Adrenal gland (tissue), 12 donors: ENCODE data around the gene MORN5. TPM values are rescaled to one million over a fixed set of nuclear protein-coding genes. Genes with fewer than 3 reads are reported as not detected.

Experiments
- DNase-seq, 7 donors: peaks; one replicate each; pipeline ENCODE4 v3.0.0-alpha.2; 2019 to 2020
- H3K27ac ChIP-seq, 5 donors: fragments of 200-600 bp; sonication (generic) in 4 of 5; 1 replicate in 3 of 5; 2 replicates in 2 of 5; pipeline versions ENCODE4 v1.5.1 to v1.8.0; 2016 to 2020; ENCODE audit warnings: mild to moderate bottlenecking in 1 of 5
- H3K27me3 ChIP-seq: fragments of 200-600 bp; 2 replicates; pipeline ENCODE4 v1.8.0; 2021
- H3K36me3 ChIP-seq, 2 donors: fragments of 200-600 bp; replicated peaks in 1 of 2; 1 replicate in 1 of 2; 2 replicates in 1 of 2; pipeline versions ENCODE4 v1.5.1 to v1.8.0; 2018 to 2022
- H3K4me1 ChIP-seq, 2 donors: fragments of 200-600 bp; replicated peaks in 1 of 2; 1 replicate in 1 of 2; 2 replicates in 1 of 2; pipeline versions ENCODE4 v1.5.1 to v1.8.0; 2018 to 2021
- H3K4me3 ChIP-seq, 4 donors: fragments of 200-600 bp; sonication (generic) in 3 of 4; one replicate each; pipeline ENCODE4 v1.5.1; 2016 to 2018
- H3K9me3 ChIP-seq, 3 donors: fragments of 200-600 bp; sonication (generic) in 1 of 3; replicated peaks in 1 of 3; 1 replicate in 2 of 3; 2 replicates in 1 of 3; pipeline versions ENCODE4 v1.5.1 to v1.8.0; 2016 to 2021
- CTCF ChIP-seq, 6 experiments: fragments of 450-650 bp in 4 of 6; fragments of 200-600 bp in 2 of 6; sonication (generic) in 1 of 6; IDR thresholded peaks; 1 replicate in 5 of 6; 2 replicates in 1 of 6; pipeline versions ENCODE4 v1.5.1 to v1.8.0; 2016 to 2021; ENCODE audit warnings: antibody characterized with exemption in 6 of 6, mild to moderate bottlenecking in 2 of 6, moderate library complexity in 1 of 6
- POLR2A ChIP-seq, 2 donors: fragments of 450-650 bp; IDR thresholded peaks; one replicate each; pipeline ENCODE4 v1.6.1; 2017; ENCODE audit warnings: antibody characterized with exemption in 2 of 2, mild to moderate bottlenecking in 2 of 2, moderate library complexity in 1 of 2
- WGBS, 4 donors: extraction: QIAGEN DNeasy Blood & Tissue Kit in 2 of 4; methylation state at CpG; one replicate each; pipeline versions ENCODE4 v1.1.5 to v1.1.7; 2013 to 2017; 5-methylcytosine and 5-hydroxymethylcytosine counted together
- intact Hi-C, 2 donors: fragments of 100-400 bp; cut with DNase I; formaldehyde crosslinking; loops; one replicate each; pipeline versions ENCODE4 v1.14.1 to v1.15.0; 2022 to 2023
- polyA plus RNA-seq, 3 donors: library from polyadenylated mRNA; stranded (reverse); fragments of 200-250 nt in 2 of 3; fragments of 350-450 nt in 1 of 3; fragmentation: Illumina TruSeq in 1 of 3; extraction: RNeasy Lipid Tissue Mini Kit (QIAGEN cat#74804) in 1 of 3; gene quantifications; one replicate each; pipeline ENCODE4 v1.2.3, GENCODE V29; 2013 to 2014
- total RNA-seq, 9 donors: library from RNA; depleted of rRNA in 4 of 9; stranded (reverse); fragments of >200 nt in 4 of 9; fragments of 120-200 nt in 1 of 9; fragmentation: NEBNext Ultra II Directional in 1 of 9; extraction: Animal tissue kit (Norgen Biotek cat#: 25700) in 1 of 9; gene quantifications; one replicate each; pipeline versions ENCODE4 v1.1.0 to v1.2.4, GENCODE V29; 2013 to 2023
- donor health status: healthy with polysubstance abuse.
- donor health status: Bipolar disorder and iron deficiency.
- donor health status: DM: yes; HTN: yes; CAD: no.
- donor health status: DM: no; HTN: no; CAD: no.
- donor health status: DM: no; HTN: no; CAD: no.
- donor health status: DM: yes; HTN: yes; CAD: no.

The MORN5 gene
- total and polyA plus RNA-seq, 12 donors = 0.78 to 1.7 (median 0.80) TPM; not detected in 8

- H3K27ac ChIP-seq = no peak overlapping the region
- no peaks in the 10 kb centered on the region for H3K4me1 ChIP-seq
- intact Hi-C loops = no loop called here
- H3K9me3 ChIP-seq = no peaks in the 10 kb centered on the region
- DNase-seq = no peak
- no peak overlapping the region for H3K4me3 ChIP-seq
- WGBS, 4 donors = 50 to 84% (median 82%) methylated on average over 2 to 8 of the region's 8 CpGs
- H3K27me3 ChIP-seq = peaks cover 4% of the 10 kb centered on the region
- no peak for TF ChIP-seq CTCF (IDR thresholded peaks at IDR 0.05)
- no peaks in the 10 kb centered on the region for H3K36me3 ChIP-seq
Observed at GRCh38 chr9:122205176-122205575, 45.5 kb downstream of the MORN5 start.

DNA sequence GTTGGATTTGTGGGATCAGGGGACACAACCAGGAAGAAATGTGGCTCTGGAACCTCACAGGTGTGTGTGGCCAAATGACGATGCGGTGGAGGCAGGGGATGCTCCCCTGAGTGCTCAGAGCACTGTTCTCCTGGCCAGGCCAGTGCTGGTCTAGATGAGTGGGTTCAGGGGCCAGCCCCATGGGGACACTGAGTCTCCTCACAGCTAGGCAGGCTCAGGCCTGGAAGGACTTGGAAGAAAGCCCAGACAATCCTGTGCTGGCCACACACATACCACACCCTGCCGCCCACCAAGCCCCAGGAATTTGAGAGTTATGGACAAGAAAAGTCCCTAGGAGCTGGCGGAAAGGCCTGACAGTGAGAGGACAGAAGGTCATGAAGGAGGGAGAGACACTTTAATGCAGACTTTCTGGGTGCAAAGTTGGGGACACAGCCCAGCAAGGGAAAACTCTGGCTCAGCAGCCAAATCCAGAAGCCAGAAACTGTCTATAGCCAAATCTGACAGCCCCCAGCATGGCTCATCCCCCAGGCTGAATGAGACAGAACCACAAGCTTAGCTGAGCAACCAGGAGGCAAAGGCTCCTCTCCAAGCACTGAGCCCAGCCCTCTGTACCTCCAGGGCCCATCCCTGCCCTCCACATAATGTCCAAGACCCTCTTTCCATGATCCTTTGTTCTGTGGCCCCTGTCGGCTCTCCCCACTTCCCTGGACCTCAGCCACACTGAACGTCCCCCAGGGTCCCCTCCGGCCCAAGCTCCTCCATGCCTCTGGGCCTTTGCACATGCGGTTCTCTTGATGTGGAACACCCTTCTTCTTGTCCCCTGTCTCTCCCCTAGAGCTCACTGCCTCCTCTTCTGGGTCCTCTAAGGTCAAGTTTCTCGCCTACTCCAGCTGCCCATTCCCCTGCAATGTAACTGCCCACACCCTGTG lies 46.7 kb downstream of the MORN5 start:
- DNase-seq = no peak
- Histone ChIP-seq H3K4me3 (no peak overlapping the region), H3K27me3 (peaks cover 10% of the 10 kb centered on the region), H3K27ac (no peak overlapping the region), H3K9me3 (no peaks in the 10 kb centered on the region), H3K4me1 (no peaks in the 10 kb centered on the region), H3K36me3 (no peaks in the 10 kb centered on the region)
- TF ChIP-seq CTCF (IDR thresholded peaks at IDR 0.05) (no peak), POLR2A (IDR thresholded peaks at IDR 0.05) (no peak)
- intact Hi-C loops = no loop called here
- WGBS, 4 donors = 75 to 88% (median 84%) methylated on average over 9 of the region's 9 CpGs

- 72 to 81% (median 77%) methylated on average over 8 to 9 of the region's 9 CpGs for WGBS, 4 donors
Observed at GRCh38 chr9:122207096-122207495, 47.4 kb downstream of the MORN5 start.

DNA sequence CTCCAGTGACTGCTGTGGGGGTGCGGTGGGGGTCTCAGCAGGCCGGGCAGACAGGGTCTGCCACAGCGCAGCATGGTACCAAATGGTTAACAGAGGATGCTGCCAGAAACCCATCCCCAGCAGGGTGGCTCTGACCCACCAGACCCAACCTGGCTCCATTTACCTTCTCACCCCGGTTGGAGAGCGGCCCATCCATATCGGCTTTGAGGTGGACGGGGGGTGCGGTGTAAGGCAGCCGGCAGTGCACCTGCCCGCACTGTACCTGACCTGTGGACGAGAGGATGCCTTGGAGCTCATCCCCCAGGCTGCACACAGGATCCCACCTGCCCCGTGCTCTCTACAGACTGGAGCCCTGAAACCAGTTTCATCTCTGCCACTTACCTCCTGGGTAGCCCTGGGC lies 49.7 kb downstream of the MORN5 start:
- peaks cover 11 to 13% of the 10 kb centered on the region in 2 donors for H3K4me1 ChIP-seq
- WGBS, 4 donors = 88 to 94% (median 93%) methylated on average over 7 to 12 of the region's 12 CpGs
- intact Hi-C loops = no loop called here
- DNase-seq = no peak
- H3K27me3 ChIP-seq = peaks cover 25% of the 10 kb centered on the region
- H3K36me3 ChIP-seq = no peaks in the 10 kb centered on the region
- H3K4me3 ChIP-seq = no peak overlapping the region
- H3K9me3 ChIP-seq = no peaks in the 10 kb centered on the region
- TF ChIP-seq POLR2A (IDR thresholded peaks at IDR 0.05) (no peak), CTCF (IDR thresholded peaks at IDR 0.05) (no peak)
- no peak overlapping the region for H3K27ac ChIP-seq

More at GRCh38 chr9:122207096-122207495, 47.4 kb downstream of the MORN5 start:
- intact Hi-C loops = no loop called here
- no peaks in the 10 kb centered on the region for H3K36me3 ChIP-seq
- H3K27ac ChIP-seq = no peak overlapping the region
- peaks cover 13% of the 10 kb centered on the region for H3K27me3 ChIP-seq
- DNase-seq = no peak
- no peak for TF ChIP-seq POLR2A (IDR thresholded peaks at IDR 0.05)
- TF ChIP-seq CTCF (IDR thresholded peaks at IDR 0.05) = no peak
- H3K4me1 ChIP-seq = no peaks in the 10 kb centered on the region
- H3K4me3 ChIP-seq = no peak overlapping the region
- H3K9me3 ChIP-seq = no peaks in the 10 kb centered on the region
